ENCODE data around the gene BEX2.

Gene BEX2

DNA sequence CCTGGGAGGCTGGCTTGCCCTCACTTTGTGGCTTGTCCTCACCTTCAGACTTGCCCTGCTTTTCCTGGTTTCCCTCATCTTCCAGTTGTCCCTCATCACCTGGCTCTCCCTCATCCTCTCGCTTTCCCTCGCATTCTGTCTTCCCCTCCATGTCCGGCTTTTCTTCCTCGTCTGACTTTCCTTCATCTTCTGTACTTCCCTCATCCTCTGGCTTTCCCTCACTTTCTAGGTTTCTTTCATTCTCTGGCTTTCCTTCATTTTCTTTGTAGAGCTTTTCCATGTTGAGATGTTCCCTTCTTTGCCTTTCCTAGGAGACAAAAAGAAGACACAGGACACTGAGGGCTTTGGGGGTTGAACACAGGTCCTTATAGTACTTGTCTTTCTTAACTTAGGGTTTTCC, 36.5 kb downstream of the BEX2 start:
- Histone ChIP-seq H3K27ac (ENCODE audit: low read length) (no peak overlapping the region), H3K79me2 (ENCODE audit: low read length) (no peaks in the 10 kb centered on the region), H3K9me2 (replicated peaks; ENCODE audit: insufficient read depth, low read length) (no peaks in the 10 kb centered on the region), H3K4me1 (ENCODE audit: low read length) (no peaks in the 10 kb centered on the region), H3K9ac (ENCODE audit: low read length) (no peak overlapping the region), H3F3A (ENCODE audit: insufficient read depth, low read length) (no peaks in the 10 kb centered on the region), H4K20me1 (ENCODE audit: insufficient read depth, low read length) (no peaks in the 10 kb centered on the region), H3K36me3 (replicated peaks; ENCODE audit: insufficient read depth, low read length) (no peaks in the 10 kb centered on the region), H3K9me3 (replicated peaks; ENCODE audit: insufficient read depth, low read length) (no peaks in the 10 kb centered on the region), H3K4me3 (ENCODE audit: low read length) (no peak overlapping the region), H2AFZ (ENCODE audit: low read length) (no peak overlapping the region), H3K27me3 (replicated peaks; ENCODE audit: insufficient read depth, low read length) (no peaks in the 10 kb centered on the region), H3K4me2 (ENCODE audit: low read depth, low read length) (no peak overlapping the region)
- TF ChIP-seq EZH2phosphoT487 (IDR thresholded peaks at IDR 0.05; ENCODE audit: low read length) (no peak), EZH2 (optimal IDR thresholded peaks at IDR 0.05; ENCODE audit: low read depth, low read length) (no peak)
- TF ChIP-seq, protein P1, sequence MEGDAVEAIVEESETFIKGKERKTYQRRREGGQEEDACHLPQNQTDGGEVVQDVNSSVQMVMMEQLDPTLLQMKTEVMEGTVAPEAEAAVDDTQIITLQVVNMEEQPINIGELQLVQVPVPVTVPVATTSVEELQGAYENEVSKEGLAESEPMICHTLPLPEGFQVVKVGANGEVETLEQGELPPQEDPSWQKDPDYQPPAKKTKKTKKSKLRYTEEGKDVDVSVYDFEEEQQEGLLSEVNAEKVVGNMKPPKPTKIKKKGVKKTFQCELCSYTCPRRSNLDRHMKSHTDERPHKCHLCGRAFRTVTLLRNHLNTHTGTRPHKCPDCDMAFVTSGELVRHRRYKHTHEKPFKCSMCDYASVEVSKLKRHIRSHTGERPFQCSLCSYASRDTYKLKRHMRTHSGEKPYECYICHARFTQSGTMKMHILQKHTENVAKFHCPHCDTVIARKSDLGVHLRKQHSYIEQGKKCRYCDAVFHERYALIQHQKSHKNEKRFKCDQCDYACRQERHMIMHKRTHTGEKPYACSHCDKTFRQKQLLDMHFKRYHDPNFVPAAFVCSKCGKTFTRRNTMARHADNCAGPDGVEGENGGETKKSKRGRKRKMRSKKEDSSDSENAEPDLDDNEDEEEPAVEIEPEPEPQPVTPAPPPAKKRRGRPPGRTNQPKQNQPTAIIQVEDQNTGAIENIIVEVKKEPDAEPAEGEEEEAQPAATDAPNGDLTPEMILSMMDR (IDR thresholded peaks at IDR 0.05; ENCODE audit: low read length): no peak
- DNase-seq: no peak

Measured in MM.1S (cell line).